HG03469 (cell line): Measurements from ENCODE around the gene LRRC61.
"Not testable (repeated sequence)": the region's sequence is repeated elsewhere in the genome, so short reads cannot be mapped to it uniquely, and the experiment has no call there.

Experiments used
- ATAC-seq: cut with Tn5 transposase; IDR thresholded peaks from one replicate; pipeline ENCODE4 v1.9.1; 2021; ENCODE audit warnings: mild to moderate bottlenecking, moderate library complexity, moderate number of reproducible peaks; ENCODE audit not compliant: unreplicated experiment

Gene LRRC61

GRCh38 chr7:150306377-150306776 lies 16.8 kb upstream of the LRRC61 start:
- ATAC-seq, result not testable (repeated sequence)

- ATAC-seq, result no peak
Observed at GRCh38 chr7:150307129-150307528, 16.0 kb upstream of the LRRC61 start.

GRCh38 chr7:150307904-150308303 lies 15.3 kb upstream of the LRRC61 start:
- no peak for ATAC-seq

DNA sequence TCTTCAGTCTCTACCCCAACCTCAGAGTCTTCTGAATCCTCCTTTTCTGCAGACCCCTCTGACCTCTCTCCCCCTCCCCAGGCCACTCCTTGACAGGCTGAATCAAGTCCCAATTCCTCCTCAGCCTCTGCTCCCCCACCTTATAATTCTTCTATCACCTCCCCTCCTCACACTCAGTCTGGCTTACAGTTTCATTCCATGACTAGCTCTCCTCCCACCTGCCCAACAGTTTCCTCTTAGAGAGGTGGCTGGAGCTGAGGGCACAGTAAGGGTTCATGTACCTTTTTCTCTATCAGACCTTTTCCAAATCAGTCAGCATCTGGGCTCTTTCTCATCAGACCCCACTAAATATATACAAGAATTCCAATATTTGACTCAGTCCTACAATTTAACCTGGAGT lies 14.6 kb upstream of the LRRC61 start:
- no peak for ATAC-seq

DNA sequence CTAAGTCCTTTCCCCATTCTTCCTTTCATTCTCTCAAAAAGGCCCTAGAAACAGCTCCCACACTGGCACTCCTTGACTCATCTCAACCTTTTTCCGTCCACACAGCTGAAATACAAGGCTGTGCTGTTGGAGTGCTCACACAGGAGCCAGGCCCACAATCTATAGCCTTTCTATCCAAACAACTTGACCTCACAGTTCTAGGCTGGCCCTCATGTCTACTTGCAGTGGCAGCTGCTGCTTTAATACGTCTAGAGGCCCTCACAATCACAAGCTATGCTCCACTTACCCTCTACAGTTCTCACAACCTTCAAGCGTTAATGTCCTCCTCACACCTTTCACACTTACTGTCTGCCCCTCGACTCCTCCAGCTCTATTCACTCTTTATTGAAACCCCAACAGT lies 12.0 kb upstream of the LRRC61 start:
- ATAC-seq, result no peak

DNA sequence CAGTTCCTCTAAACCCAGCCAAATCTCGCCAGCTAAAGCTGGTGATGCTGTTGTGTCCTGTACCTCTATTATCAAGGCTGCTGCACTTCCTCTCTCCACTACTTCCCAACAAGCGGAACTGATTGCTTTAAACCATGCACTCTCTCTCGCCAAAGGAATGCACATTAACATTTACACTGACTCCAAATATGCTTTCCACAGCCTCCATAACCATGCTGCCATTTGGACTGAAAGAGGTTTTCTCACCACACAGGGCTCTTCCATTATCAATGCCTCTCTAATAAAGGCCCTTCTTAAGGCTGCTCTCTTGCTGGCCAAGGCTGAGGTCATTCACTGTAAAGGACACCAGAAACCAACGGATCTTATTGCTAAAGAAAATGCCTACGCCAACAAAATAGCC lies 11.4 kb upstream of the LRRC61 start:
- no peak for ATAC-seq

GRCh38 chr7:150312649-150313366 lies 10.3 kb upstream of the LRRC61 start:
- ATAC-seq, result not testable (repeated sequence)

DNA sequence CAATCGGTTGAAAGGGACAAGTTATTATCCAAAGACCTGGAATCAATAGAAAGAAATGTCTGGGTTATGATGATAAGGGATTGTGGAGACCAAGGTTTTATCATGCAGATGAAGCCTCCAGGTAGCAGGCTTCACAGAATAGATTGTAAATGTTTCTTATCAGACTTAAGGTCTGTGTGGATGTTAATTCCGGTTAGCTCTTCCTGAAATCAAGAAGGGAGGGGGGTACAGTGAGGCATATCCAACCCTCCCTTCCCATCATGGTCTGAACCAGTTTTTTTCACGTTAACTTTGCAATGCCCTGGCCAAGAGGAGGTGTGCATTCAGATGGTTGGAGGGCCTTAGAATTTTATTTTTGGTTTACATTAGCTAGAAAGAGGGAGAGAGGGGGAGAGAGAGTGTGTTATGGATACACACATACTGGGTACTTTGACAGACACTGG lies 9.8 kb upstream of the LRRC61 start:
- ATAC-seq, result no peak

DNA sequence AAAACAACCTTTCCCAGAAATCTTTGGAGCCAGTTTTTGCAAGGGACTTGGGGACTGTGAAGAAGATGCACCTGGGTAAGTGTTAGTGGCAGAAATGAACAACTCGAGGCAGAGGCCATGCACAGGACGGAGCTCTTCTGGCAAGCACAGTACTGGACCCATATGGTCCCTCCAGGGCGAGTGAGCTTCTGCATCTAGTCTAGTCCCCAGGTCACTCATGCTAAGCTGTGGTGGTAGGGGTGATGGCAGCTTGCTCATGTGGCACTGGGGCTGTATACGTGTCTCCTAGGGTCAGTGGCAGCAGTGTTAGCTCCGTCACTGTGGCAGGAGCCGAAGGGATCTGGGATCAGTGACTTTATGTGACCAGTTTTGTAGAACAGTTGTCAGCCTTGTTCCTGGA lies 9.3 kb upstream of the LRRC61 start:
- no peak for ATAC-seq

DNA sequence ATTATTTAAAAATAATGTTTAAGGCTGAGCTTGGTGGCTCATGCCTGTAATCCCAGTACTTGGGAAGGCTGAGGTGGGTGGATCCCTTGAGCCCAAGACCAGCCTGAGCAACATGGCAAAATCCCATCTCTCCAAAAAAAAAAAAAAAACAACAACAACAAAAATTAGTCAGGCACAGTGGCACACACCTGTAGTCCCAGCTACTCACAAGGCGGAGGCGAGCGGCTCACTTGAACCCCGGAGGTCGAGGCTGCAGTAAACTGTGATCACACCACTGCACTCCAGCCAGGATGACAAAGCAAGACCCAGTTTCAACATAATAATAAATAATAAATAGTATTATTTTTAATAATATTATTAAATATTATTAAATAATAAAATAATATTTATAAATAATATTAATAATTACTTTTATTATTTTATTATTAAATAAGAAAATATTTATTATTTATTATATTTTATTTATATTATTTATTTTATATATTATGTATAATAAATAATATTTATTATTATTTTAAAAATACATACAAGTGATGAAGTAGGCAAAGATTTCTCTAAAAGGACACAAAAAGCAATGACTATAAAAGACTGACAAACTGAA lies 8.4 kb upstream of the LRRC61 start:
- no peak for ATAC-seq

- ATAC-seq, result not testable (repeated sequence)
Observed at GRCh38 chr7:150316987-150317386, 6.2 kb upstream of the LRRC61 start.

- no peak for ATAC-seq
Observed at GRCh38 chr7:150317748-150318444, 5.3 kb upstream of the LRRC61 start.

GRCh38 chr7:150321788-150322113 lies 1.4 kb upstream of the LRRC61 start:
- no peak for ATAC-seq

- ATAC-seq, result no peak
Observed at GRCh38 chr7:150322114-150322832, 882 bp upstream of the LRRC61 start.

DNA sequence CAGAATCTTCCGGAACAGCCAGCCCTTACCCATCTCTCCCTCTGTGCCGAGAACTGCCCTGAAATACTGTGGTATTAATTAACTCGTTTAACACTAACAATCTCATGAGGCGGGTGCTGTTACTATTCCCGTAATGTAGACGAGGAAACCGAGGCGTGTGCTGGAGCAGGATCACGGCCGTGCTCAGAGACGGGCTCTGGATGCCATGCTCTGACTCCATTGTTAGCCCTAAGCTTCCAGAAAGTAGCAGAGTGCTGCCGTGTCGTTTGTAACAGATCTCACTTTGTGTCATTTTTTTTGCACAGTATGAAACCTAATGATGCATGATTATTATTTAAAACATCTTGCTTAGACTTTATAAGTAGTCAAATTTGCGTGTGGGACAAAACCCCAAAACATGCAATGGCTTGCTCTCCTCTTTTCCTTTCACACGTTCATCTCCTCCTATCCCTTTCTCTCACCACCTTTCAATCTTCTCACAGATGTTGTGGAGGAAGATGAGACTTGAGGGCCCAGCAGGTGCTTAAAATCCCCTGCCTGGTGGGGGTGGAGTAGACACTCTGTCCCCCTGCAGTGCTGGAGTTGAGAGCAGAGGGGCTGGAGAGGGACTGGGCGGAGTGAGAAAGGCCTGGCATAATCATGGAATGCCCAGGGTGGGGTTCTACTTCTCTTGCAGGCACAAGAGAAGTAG lies 672 bp downstream of the LRRC61 start:
- no peak for ATAC-seq

DNA sequence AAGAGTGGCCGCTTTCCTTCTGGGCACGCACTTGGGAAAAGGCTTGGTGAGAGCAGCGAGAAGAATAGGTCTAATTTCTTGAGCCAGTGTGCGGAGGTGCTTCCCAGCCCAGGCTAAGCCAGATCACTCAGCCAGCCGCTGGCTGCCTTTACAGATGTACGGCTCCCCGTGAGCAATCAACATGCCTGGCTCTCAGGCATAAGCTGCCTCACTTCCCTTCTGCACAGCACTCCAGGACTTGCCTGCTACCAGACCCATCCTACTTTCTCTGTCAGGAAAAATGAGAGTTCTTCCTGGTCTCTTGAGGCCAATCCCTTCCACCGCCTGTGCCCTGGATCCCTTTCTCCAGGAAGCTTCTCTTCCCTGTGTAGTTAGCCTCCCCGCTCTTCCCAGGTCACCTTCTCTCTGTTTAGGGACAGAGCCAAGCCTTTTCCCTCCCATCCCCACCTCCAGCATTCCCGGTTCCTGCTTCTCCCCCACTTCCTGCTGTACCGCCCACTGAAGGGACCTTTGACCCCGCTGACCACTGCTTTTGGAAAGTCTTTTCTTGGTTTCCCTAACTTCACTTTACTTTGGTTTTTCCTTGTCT lies 1.3 kb downstream of the LRRC61 start:
- no peak for ATAC-seq

GRCh38 chr7:150325110-150325611 lies 2.0 kb downstream of the LRRC61 start:
- no peak for ATAC-seq

DNA sequence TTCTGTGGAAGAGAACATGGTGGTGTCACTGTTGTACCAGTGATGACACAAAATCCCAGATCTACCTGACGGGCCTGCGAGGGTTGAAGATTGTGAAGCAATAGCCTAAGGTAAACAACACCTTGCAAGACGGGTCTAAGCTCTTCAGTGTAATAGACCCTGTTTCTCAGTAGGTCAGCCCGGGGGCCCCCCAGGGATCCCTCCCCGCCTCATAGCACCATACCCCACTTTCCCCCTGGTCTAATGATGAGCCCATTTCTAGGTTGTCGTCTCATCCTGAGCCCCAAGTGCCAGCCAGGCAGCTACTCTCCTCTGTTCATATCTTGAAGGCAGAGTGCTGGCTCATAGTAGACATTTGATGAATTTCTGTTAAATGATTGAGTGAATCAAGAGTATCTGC lies 2.7 kb downstream of the LRRC61 start:
- ATAC-seq, result no peak

GRCh38 chr7:150326657-150327268 lies 3.6 kb downstream of the LRRC61 start:
- no peak for ATAC-seq

- no peak for ATAC-seq
Observed at GRCh38 chr7:150327308-150327707, 4.2 kb downstream of the LRRC61 start.
